MM.1S (cell line): Measurements from ENCODE around the gene MRPL28.

ENCODE experiments used
- EZH2phosphoT487 ChIP-seq: fragments of 300-600 bp; sonication (generic); IDR thresholded peaks from 2 replicates; pipeline ENCODE4 v1.6.1; 2018; ENCODE audit warnings: antibody characterized with exemption, low read length
- TF ChIP-seq, protein P1 (sequence below): fragments of 300-600 bp; sonication (generic); IDR thresholded peaks from 2 replicates; pipeline ENCODE4 v1.5.1; 2016; ENCODE audit warnings: antibody characterized with exemption, low read length, mixed read lengths

DNA sequence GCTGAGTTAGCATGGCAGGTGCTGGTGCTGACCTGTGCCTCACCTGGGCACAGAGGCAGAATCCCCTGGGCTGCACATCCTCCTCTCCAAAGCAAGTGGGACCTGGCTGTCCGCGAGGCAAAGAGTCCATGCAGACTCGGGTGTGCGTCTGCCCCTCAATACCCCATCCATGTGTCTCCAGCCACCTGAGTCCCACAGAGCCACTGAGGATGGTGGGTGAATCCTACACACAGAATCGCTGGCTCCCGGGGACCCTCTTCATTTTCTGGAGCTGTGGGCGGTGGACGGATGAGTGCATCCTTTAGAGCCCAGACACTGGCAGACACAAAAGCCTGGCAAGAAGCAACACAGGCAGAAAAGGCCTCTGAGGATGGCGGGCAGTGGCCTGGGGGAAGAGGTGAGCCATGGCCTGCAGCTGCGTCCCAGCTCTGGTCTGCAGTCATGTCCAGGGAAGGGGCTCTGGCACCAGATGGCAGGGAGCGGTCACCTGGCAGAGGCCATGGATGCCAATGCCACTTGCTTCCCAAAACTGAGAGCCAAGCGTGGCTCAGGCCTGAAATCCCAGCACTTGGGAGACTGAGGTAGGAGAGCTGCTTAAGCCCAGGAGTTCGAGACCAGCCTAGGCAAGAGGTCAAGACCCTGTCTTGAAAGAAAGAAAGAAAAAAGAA lies 47.7 kb downstream of the MRPL28 start:
- no peak for TF ChIP-seq EZH2phosphoT487
- TF ChIP-seq, protein P1, sequence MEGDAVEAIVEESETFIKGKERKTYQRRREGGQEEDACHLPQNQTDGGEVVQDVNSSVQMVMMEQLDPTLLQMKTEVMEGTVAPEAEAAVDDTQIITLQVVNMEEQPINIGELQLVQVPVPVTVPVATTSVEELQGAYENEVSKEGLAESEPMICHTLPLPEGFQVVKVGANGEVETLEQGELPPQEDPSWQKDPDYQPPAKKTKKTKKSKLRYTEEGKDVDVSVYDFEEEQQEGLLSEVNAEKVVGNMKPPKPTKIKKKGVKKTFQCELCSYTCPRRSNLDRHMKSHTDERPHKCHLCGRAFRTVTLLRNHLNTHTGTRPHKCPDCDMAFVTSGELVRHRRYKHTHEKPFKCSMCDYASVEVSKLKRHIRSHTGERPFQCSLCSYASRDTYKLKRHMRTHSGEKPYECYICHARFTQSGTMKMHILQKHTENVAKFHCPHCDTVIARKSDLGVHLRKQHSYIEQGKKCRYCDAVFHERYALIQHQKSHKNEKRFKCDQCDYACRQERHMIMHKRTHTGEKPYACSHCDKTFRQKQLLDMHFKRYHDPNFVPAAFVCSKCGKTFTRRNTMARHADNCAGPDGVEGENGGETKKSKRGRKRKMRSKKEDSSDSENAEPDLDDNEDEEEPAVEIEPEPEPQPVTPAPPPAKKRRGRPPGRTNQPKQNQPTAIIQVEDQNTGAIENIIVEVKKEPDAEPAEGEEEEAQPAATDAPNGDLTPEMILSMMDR, result no peak
